K562 (cell line): Measurements from ENCODE around the gene IRF2BP1. TPM values are rescaled to one million over a fixed set of nuclear protein-coding genes. Genes with fewer than 3 reads are reported as not detected.

Experiments used
- CHCHD3 ChIP-seq: fragments of 250-450 bp; sonication (Bioruptor Pico); IDR thresholded peaks from 2 replicates; pipeline ENCODE4 v2.1.2; 2022; ENCODE audit warnings: mild to moderate bottlenecking
- DACH1 ChIP-seq: fragments of 450-650 bp; IDR thresholded peaks from 2 replicates; pipeline ENCODE4 v1.6.1; 2018; ENCODE audit not compliant: partially characterized antibody
- ETS2 ChIP-seq: IDR thresholded peaks from 2 replicates; pipeline ENCODE4 v1.6.1; 2016; ENCODE audit warnings: borderline replicate concordance, missing genetic modification characterization, mild to moderate bottlenecking, moderate library complexity, missing compliant biosample characterization; ENCODE audit not compliant: poor library complexity, severe bottlenecking
- FOXK1 ChIP-seq: sonication (generic); formaldehyde crosslinking; IDR thresholded peaks from 2 replicates; pipeline ENCODE4 v1.8.0; 2022; ENCODE audit warnings: missing genetic modification reagents, mild to moderate bottlenecking, borderline replicate concordance
- NFIC ChIP-seq: fragments of 450-650 bp; IDR thresholded peaks from 2 replicates; pipeline ENCODE4 v1.6.1; 2017; ENCODE audit warnings: mild to moderate bottlenecking, inconsistent platforms
- SETDB1 ChIP-seq: IDR thresholded peaks from one replicate; pipeline ENCODE4 v1.6.1; 2012; ENCODE audit warnings: low read length, control low read depth, inconsistent platforms
- YY1 ChIP-seq, 3 experiments: IDR thresholded peaks; 2 replicates each; pipeline ENCODE4 v1.6.1; 2011; ENCODE audit warnings: low read length in 2 of 3, mild to moderate bottlenecking in 2 of 3, moderate library complexity in 2 of 3, borderline replicate concordance in 1 of 3, control low read depth in 1 of 3, low read depth in 1 of 3; ENCODE audit not compliant: insufficient read depth in 3 of 3, insufficient replicate concordance in 2 of 3, control insufficient read depth in 1 of 3, insufficient read length in 1 of 3; ENCODE audit errors: extremely low read depth in 1 of 3
- ZNF318 ChIP-seq, 2 experiments: fragments of 450-650 bp; IDR thresholded peaks; 2 replicates each; pipeline ENCODE4 v1.6.1; 2016; ENCODE audit warnings: mild to moderate bottlenecking in 2 of 2, borderline replicate concordance in 1 of 2, low read depth in 1 of 2, moderate library complexity in 1 of 2
- polyA plus RNA-seq, 8 experiments: library from polyadenylated mRNA; depleted of rRNA in 4 of 8; stranded (reverse) in 5 of 8; unstranded in 3 of 8; fragments of >200 nt; fragmentation: Nextera tagmentation in 2 of 8; fragmentation: Illumina TruSeq in 1 of 8; extraction: Ambion mirVana in 2 of 8; extraction: Trizol in 1 of 8; gene quantifications; 2 replicates each; pipeline versions ENCODE4 v1.2.1 to v1.2.3, GENCODE V29; 2011 to 2014; ENCODE audit warnings: inconsistent platforms in 1 of 8, missing spikeins in 1 of 8
- total RNA-seq, 7 experiments: library from RNA; depleted of rRNA in 6 of 7; stranded (reverse); fragments of >200 nt in 6 of 7; fragmentation: Illumina TruSeq in 2 of 7; extraction: Trizol in 2 of 7; gene quantifications; 2 replicates each; pipeline versions ENCODE4 v1.2.1 to v1.2.3, GENCODE V29; 2011 to 2021; ENCODE audit warnings: low replicate concordance in 1 of 7
- TF ChIP-seq, protein P1 (sequence below): fragments of 250-450 bp; sonication (Bioruptor Pico); IDR thresholded peaks from 2 replicates; pipeline ENCODE4 v1.8.0; 2021; ENCODE audit warnings: borderline replicate concordance, mild to moderate bottlenecking, moderate library complexity; ENCODE audit not compliant: poor library complexity, severe bottlenecking
- TF ChIP-seq, protein P2 (sequence below): sonication (generic); formaldehyde crosslinking; IDR thresholded peaks from 2 replicates; pipeline ENCODE4 v1.8.0; 2022; ENCODE audit warnings: missing genetic modification reagents, mild to moderate bottlenecking, moderate library complexity, borderline replicate concordance
- TF ChIP-seq, protein P3 (sequence below): fragments of 450-650 bp; IDR thresholded peaks from 2 replicates; pipeline ENCODE4 v1.6.1; 2016; ENCODE audit warnings: low read depth, mild to moderate bottlenecking, moderate library complexity
- TF ChIP-seq, protein P4 (sequence below): sonication (generic); formaldehyde crosslinking; IDR thresholded peaks from 2 replicates; pipeline ENCODE4 v1.8.0; 2022; ENCODE audit warnings: mild to moderate bottlenecking, missing genetic modification reagents

Gene IRF2BP1
- total and polyA plus RNA-seq, 9 of the 15 experiments (the other 6 are each of a cell fraction or from before 2014, with no cell fraction given), result 0.61 to 35.9 (median 3.5) TPM

DNA sequence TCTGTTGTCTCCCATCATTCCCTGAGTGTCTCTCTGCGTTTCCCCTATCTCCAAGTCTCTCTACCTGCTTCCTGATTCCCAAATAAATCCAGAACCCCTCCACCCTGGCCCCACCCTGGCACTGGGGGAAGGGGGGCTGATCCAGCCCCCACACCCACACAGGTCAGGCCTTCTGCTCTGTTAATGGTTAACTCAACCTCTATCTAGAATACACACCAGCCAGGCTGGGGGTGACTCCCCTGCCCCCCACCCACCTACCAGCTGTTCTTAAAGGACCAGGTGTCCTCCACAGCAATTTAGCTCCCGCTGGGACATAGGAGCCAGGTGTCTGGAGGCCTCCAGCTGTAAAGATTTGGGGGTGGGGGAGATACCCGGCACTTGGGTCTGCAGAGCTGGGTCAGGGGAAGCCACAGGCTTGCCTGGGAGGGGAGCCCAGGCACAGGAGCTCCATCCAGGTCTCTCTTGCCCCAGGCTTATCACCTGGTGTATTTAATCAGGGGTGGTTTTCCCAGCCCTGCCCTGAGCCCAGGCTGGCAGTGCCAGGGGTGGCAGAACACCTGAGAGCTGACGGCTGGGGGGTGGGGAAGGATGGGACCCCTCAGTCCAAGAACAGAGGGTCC is 3.9 kb downstream of the IRF2BP1 start (continued):
- TF ChIP-seq ZNF318 (IDR thresholded peaks at IDR 0.05; ENCODE audit: borderline replicate concordance in 1 of 2, low read depth in 1 of 2), result no peak
- TF ChIP-seq, protein P1, sequence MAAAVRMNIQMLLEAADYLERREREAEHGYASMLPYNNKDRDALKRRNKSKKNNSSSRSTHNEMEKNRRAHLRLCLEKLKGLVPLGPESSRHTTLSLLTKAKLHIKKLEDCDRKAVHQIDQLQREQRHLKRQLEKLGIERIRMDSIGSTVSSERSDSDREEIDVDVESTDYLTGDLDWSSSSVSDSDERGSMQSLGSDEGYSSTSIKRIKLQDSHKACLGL, result no peak
- no peak for TF ChIP-seq FOXK1
- TF ChIP-seq YY1 (IDR thresholded peaks at IDR 0.05; ENCODE audit: borderline replicate concordance in 1 of 3, control insufficient read depth in 1 of 3, extremely low read depth in 1 of 3, insufficient read depth in 3 of 3, insufficient read length in 1 of 3, insufficient replicate concordance in 2 of 3, low read depth in 1 of 3, low read length in 2 of 3), result no peak
- peak; percentile 76 for TF ChIP-seq DACH1
- no peak for TF ChIP-seq CHCHD3 (CRISPR knock-in tag)
- TF ChIP-seq, protein P2, sequence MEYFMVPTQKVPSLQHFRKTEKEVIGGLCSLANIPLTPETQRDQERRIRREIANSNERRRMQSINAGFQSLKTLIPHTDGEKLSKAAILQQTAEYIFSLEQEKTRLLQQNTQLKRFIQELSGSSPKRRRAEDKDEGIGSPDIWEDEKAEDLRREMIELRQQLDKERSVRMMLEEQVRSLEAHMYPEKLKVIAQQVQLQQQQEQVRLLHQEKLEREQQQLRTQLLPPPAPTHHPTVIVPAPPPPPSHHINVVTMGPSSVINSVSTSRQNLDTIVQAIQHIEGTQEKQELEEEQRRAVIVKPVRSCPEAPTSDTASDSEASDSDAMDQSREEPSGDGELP (CRISPR knock-in tag), result peak; percentile 87
- TF ChIP-seq, protein P3, sequence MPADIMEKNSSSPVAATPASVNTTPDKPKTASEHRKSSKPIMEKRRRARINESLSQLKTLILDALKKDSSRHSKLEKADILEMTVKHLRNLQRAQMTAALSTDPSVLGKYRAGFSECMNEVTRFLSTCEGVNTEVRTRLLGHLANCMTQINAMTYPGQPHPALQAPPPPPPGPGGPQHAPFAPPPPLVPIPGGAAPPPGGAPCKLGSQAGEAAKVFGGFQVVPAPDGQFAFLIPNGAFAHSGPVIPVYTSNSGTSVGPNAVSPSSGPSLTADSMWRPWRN, result no peak
- TF ChIP-seq, protein P4, sequence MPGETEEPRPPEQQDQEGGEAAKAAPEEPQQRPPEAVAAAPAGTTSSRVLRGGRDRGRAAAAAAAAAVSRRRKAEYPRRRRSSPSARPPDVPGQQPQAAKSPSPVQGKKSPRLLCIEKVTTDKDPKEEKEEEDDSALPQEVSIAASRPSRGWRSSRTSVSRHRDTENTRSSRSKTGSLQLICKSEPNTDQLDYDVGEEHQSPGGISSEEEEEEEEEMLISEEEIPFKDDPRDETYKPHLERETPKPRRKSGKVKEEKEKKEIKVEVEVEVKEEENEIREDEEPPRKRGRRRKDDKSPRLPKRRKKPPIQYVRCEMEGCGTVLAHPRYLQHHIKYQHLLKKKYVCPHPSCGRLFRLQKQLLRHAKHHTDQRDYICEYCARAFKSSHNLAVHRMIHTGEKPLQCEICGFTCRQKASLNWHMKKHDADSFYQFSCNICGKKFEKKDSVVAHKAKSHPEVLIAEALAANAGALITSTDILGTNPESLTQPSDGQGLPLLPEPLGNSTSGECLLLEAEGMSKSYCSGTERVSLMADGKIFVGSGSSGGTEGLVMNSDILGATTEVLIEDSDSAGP, result 0 out of 2 replicates have a peak, but pooled peaks have one; percentile 18
- TF ChIP-seq ETS2, result no peak
- TF ChIP-seq SETDB1, result no peak
- 0 out of 2 replicates have a peak, but pooled peaks have one; percentile 8 for TF ChIP-seq NFIC
